Stimulated activated CD8-positive, alpha-beta memory T cell treated with anti-CD3 and anti-CD28 coated beads, Interleukin-12 subunit alpha, Interleukin-12 subunit beta, amount 100 ng/mL, for 24 hours (primary cell): ENCODE data around the gene DAGLB.
A peak's percentile ranks its signal among the peaks of the same experiment; 100 is the strongest.
"Not testable (repeated sequence)": the region's sequence is repeated elsewhere in the genome, so short reads cannot be mapped to it uniquely, and the experiment has no call there.

ENCODE experiments used
- DNase-seq: peaks from one replicate; pipeline ENCODE4 v3.0.0-alpha.2; 2020; ENCODE audit errors: extremely low read depth

Gene DAGLB

GRCh38 chr7:6397759-6398495, 49.8 kb downstream of the DAGLB start:
- DNase-seq: not testable (repeated sequence)

GRCh38 chr7:6395898-6396595, 51.7 kb downstream of the DAGLB start:
- no peak for DNase-seq

GRCh38 chr7:6394114-6394513, 53.6 kb downstream of the DAGLB start:
- DNase-seq: no peak

- DNase-seq: no peak
Observed at GRCh38 chr7:6393667-6394056, 54.1 kb downstream of the DAGLB start.

- DNase-seq: peak; percentile 16
Observed at GRCh38 chr7:6392712-6393666, 54.8 kb downstream of the DAGLB start.

GRCh38 chr7:6389728-6390127, 58.0 kb downstream of the DAGLB start:
- no peak for DNase-seq

GRCh38 chr7:6387734-6388294, 59.9 kb downstream of the DAGLB start:
- no peak for DNase-seq

GRCh38 chr7:6386779-6387178, 61.0 kb downstream of the DAGLB start:
- no peak for DNase-seq

- DNase-seq: no peak
Observed at GRCh38 chr7:6385909-6386560, 61.7 kb downstream of the DAGLB start.

GRCh38 chr7:6385110-6385781, 62.5 kb downstream of the DAGLB start:
- DNase-seq: no peak

GRCh38 chr7:6384327-6384726, 63.4 kb downstream of the DAGLB start:
- DNase-seq: no peak

GRCh38 chr7:6382817-6383216, 64.9 kb downstream of the DAGLB start:
- DNase-seq: no peak

GRCh38 chr7:6381846-6382245, 65.9 kb downstream of the DAGLB start:
- not testable (repeated sequence) for DNase-seq

- no peak for DNase-seq
Observed at GRCh38 chr7:6380310-6381095, 67.3 kb downstream of the DAGLB start.

- no peak for DNase-seq
Observed at GRCh38 chr7:6379886-6380285, 67.9 kb downstream of the DAGLB start.

GRCh38 chr7:6378556-6378955, 69.2 kb downstream of the DAGLB start:
- not testable (repeated sequence) for DNase-seq

- no peak for DNase-seq
Observed at GRCh38 chr7:6376820-6377219, 70.9 kb downstream of the DAGLB start.

GRCh38 chr7:6375348-6376101, 72.2 kb downstream of the DAGLB start:
- no peak for DNase-seq

GRCh38 chr7:6367701-6368211, 80.0 kb downstream of the DAGLB start:
- no peak for DNase-seq
